H9 (cell line): Measurements from ENCODE around the gene WDR37. TPM values are rescaled to one million over a fixed set of nuclear protein-coding genes. Genes with fewer than 3 reads are reported as not detected.

Source experiments
- DNase-seq: peaks from one replicate; pipeline ENCODE4 v3.0.0-alpha.2; 2017
- H2AFZ ChIP-seq: one replicate; pipeline ENCODE4 v1.6.1; 2013; ENCODE audit warnings: mild to moderate bottlenecking, low read length, control low read depth, moderate library complexity
- H2AK5ac ChIP-seq: 2 replicates; pipeline ENCODE4 v1.6.1; 2013; ENCODE audit warnings: low read length, control low read depth, mixed read lengths; ENCODE audit not compliant: insufficient read length
- H2BK120ac ChIP-seq: one replicate; pipeline ENCODE4 v1.6.1; 2013; ENCODE audit warnings: low read depth, mild to moderate bottlenecking, low read length, control low read depth, inconsistent platforms; ENCODE audit not compliant: poor library complexity, severe bottlenecking
- H2BK12ac ChIP-seq: 2 replicates; pipeline ENCODE4 v1.6.1; 2013; ENCODE audit warnings: low read length, control low read depth, mixed read lengths, low read depth; ENCODE audit not compliant: insufficient read length
- H2BK15ac ChIP-seq: 2 replicates; pipeline ENCODE4 v1.6.1; 2013; ENCODE audit warnings: low read depth, low read length, control low read depth
- H2BK20ac ChIP-seq: one replicate; pipeline ENCODE4 v1.6.1; 2013; ENCODE audit warnings: low read depth, mild to moderate bottlenecking, low read length, control low read depth, inconsistent platforms; ENCODE audit not compliant: poor library complexity, severe bottlenecking
- H2BK5ac ChIP-seq: 2 replicates; pipeline ENCODE4 v1.6.1; 2013; ENCODE audit warnings: low read length, control low read depth, mixed read lengths; ENCODE audit not compliant: insufficient read length
- H3K14ac ChIP-seq: 2 replicates; pipeline ENCODE4 v1.6.1; 2013; ENCODE audit warnings: low read length, control low read depth; ENCODE audit not compliant: insufficient read depth
- H3K18ac ChIP-seq: 2 replicates; pipeline ENCODE4 v1.6.1; 2013; ENCODE audit warnings: low read depth, mild to moderate bottlenecking, mixed read lengths, low read length, control low read depth; ENCODE audit not compliant: insufficient read length
- H3K23ac ChIP-seq: 2 replicates; pipeline ENCODE4 v1.6.1; 2013; ENCODE audit warnings: low read length, control low read depth, mixed read lengths, low read depth; ENCODE audit not compliant: insufficient read length
- H3K23me2 ChIP-seq: 2 replicates; pipeline ENCODE4 v1.6.1; 2013; ENCODE audit warnings: low read depth, mild to moderate bottlenecking, mixed read lengths, low read length, control low read depth; ENCODE audit not compliant: insufficient read length, poor library complexity, severe bottlenecking
- H3K27ac ChIP-seq: 2 replicates; pipeline ENCODE4 v1.5.1; 2013; ENCODE audit warnings: low read length, control low read depth, mixed read lengths, low read depth; ENCODE audit not compliant: insufficient read length
- H3K27me3 ChIP-seq: 2 replicates; pipeline ENCODE4 v1.6.1; 2013; ENCODE audit warnings: low read length, control low read depth, inconsistent platforms; ENCODE audit not compliant: insufficient read depth
- H3K4ac ChIP-seq: 2 replicates; pipeline ENCODE4 v1.6.1; 2013; ENCODE audit warnings: low read depth, mild to moderate bottlenecking, control low read depth, inconsistent platforms, low read length, moderate library complexity
- H3K4me1 ChIP-seq: 2 replicates; pipeline ENCODE4 v1.6.1; 2013; ENCODE audit warnings: low read length, control low read depth, inconsistent platforms; ENCODE audit not compliant: insufficient read depth
- H3K4me2 ChIP-seq: 2 replicates; pipeline ENCODE4 v1.6.1; 2013; ENCODE audit warnings: low read length, control low read depth, mixed read lengths; ENCODE audit not compliant: insufficient read length, insufficient read depth
- H3K56ac ChIP-seq: 2 replicates; pipeline ENCODE4 v1.6.1; 2013; ENCODE audit warnings: low read depth, mild to moderate bottlenecking, mixed read lengths, low read length, control low read depth; ENCODE audit not compliant: insufficient read length
- H3K79me1 ChIP-seq: 2 replicates; pipeline ENCODE4 v1.6.1; 2013; ENCODE audit warnings: low read depth, mild to moderate bottlenecking, moderate library complexity, low read length, control low read depth, inconsistent platforms; ENCODE audit not compliant: insufficient read depth, poor library complexity, severe bottlenecking
- H3K79me2 ChIP-seq: 2 replicates; pipeline ENCODE4 v1.6.1; 2013; ENCODE audit warnings: low read length, control low read depth, inconsistent platforms; ENCODE audit not compliant: insufficient read depth
- H3K9ac ChIP-seq: 2 replicates; pipeline ENCODE4 v1.6.1; 2013; ENCODE audit warnings: low read length, control low read depth, mixed read lengths; ENCODE audit not compliant: insufficient read length; ENCODE audit errors: extremely low read depth
- H3K9me3 ChIP-seq: one replicate; pipeline ENCODE4 v1.6.1; 2013; ENCODE audit warnings: low read depth, low read length, inconsistent platforms; ENCODE audit not compliant: control insufficient read depth
- H3T11ph ChIP-seq: one replicate; pipeline ENCODE4 v1.6.1; 2013; ENCODE audit warnings: mild to moderate bottlenecking, low read length, control low read depth, inconsistent platforms
- H4K20me1 ChIP-seq: one replicate; pipeline ENCODE4 v1.6.1; 2013; ENCODE audit not compliant: control insufficient read depth, insufficient read length, insufficient read depth
- H4K5ac ChIP-seq: 2 replicates; pipeline ENCODE4 v1.6.1; 2013; ENCODE audit warnings: low read depth, mild to moderate bottlenecking, mixed read lengths, low read length, control low read depth; ENCODE audit not compliant: insufficient read length
- H4K8ac ChIP-seq: replicated peaks from 2 replicates; pipeline ENCODE4 v1.6.1; 2013; ENCODE audit warnings: low read length, control low read depth, mixed read lengths, low read depth; ENCODE audit not compliant: insufficient read length
- H4K91ac ChIP-seq: 2 replicates; pipeline ENCODE4 v1.6.1; 2013; ENCODE audit warnings: low read depth, mild to moderate bottlenecking, moderate library complexity, mixed read lengths, low read length, control low read depth; ENCODE audit not compliant: insufficient read length
- H3K27ac Mint-ChIP-seq, 3 experiments: 2 replicates in 2 of 3; 3 replicates in 1 of 3; pipeline ENCODE4 v1.8.0; 2020 to 2021; ENCODE audit warnings: mixed read lengths in 3 of 3, mild to moderate bottlenecking in 1 of 3, moderate library complexity in 1 of 3
- H3K27me3 Mint-ChIP-seq: 2 replicates; pipeline ENCODE4 v1.8.0; 2021; ENCODE audit warnings: low read depth, mild to moderate bottlenecking, moderate library complexity, mixed read lengths
- H3K36me3 Mint-ChIP-seq, 3 experiments: 2 replicates in 2 of 3; 3 replicates in 1 of 3; pipeline ENCODE4 v1.8.0; 2020 to 2021; ENCODE audit warnings: low read depth in 3 of 3, mixed read lengths in 3 of 3; ENCODE audit not compliant: insufficient read depth in 1 of 3
- H3K4me1 Mint-ChIP-seq, 2 experiments: 2 replicates each; pipeline ENCODE4 v1.8.0; 2020; ENCODE audit warnings: mixed read lengths in 2 of 2
- H3K4me3 Mint-ChIP-seq, 2 experiments: 2 replicates in 1 of 2; 3 replicates in 1 of 2; pipeline ENCODE4 v1.8.0; 2020 to 2021; ENCODE audit warnings: mild to moderate bottlenecking in 2 of 2, mixed read lengths in 2 of 2, moderate library complexity in 1 of 2
- H3K9me3 Mint-ChIP-seq, 2 experiments: 2 replicates in 1 of 2; 3 replicates in 1 of 2; pipeline ENCODE4 v1.8.0; 2020; ENCODE audit warnings: mild to moderate bottlenecking in 2 of 2, mixed read lengths in 2 of 2, moderate library complexity in 1 of 2
- WGBS: extraction: QIAGEN DNeasy Blood & Tissue Kit; methylation state at CpG from one replicate; pipeline ENCODE4 v1.1.7; 2013; ENCODE audit warnings: missing lambda C conversion rate, low lambda C conversion rate, mixed read lengths; ENCODE audit not compliant: insufficient read length; ENCODE audit errors: extremely low coverage; 5-methylcytosine and 5-hydroxymethylcytosine counted together
- total RNA-seq: library from RNA; stranded (reverse); gene quantifications from 2 replicates; pipeline ENCODE4 v1.2.1, GENCODE V29; 2021
- TF ChIP-seq, protein P1 (sequence below): fragments of 200-600 bp; sonication (generic); conservative IDR thresholded peaks from 3 replicates; pipeline ENCODE4 v1.8.0; 2021; ENCODE audit warnings: antibody characterized with exemption, mild to moderate bottlenecking

WDR37 gene
- total RNA-seq, 1 experiment from 2014 or later: 13.1 TPM

GRCh38 chr10:1102416-1102815, 46.2 kb downstream of the WDR37 start:
- no peaks in the 10 kb centered on the region for H4K20me1 ChIP-seq
- no peak overlapping the region for H3K14ac ChIP-seq
- H3T11ph ChIP-seq: no peak overlapping the region
- Mint-ChIP-seq H3K36me3 (peaks cover 24 to 56% (median 38%) of the 10 kb centered on the region in 3 experiments; a peak in 6 of 7 replicates), H3K9me3 (no peaks in the 10 kb centered on the region), H3K27ac (peak overlapping the region in 1 of 3 experiments; percentile 86; a peak in 2 of 7 replicates), H3K4me1 (peaks cover 8 to 17% of the 10 kb centered on the region in 2 experiments; a peak in 3 of 4 replicates), H3K27me3 (no peaks in the 10 kb centered on the region), H3K4me3 (no peak overlapping the region)
- no peak overlapping the region for H3K9ac ChIP-seq
- no peak overlapping the region for H2AFZ ChIP-seq
- no peak for DNase-seq
- H2BK12ac ChIP-seq: no peak overlapping the region
- peak overlapping the region; percentile 71 for H4K8ac ChIP-seq
- no peak overlapping the region for H4K5ac ChIP-seq
- H2BK20ac ChIP-seq: no peak overlapping the region
- H3K79me1 ChIP-seq: no peaks in the 10 kb centered on the region
- H2BK5ac ChIP-seq: no peak overlapping the region
- H2BK120ac ChIP-seq: no peak overlapping the region
- H3K4me2 ChIP-seq: no peak overlapping the region
- no peak overlapping the region for H3K18ac ChIP-seq
- no CpG with 5 or more reads among the region's 7 CpGs for WGBS
- no peak overlapping the region for H2AK5ac ChIP-seq
- H3K79me2 ChIP-seq: no peaks in the 10 kb centered on the region
- H3K23ac ChIP-seq: no peak overlapping the region
- no peaks in the 10 kb centered on the region for H3K27me3 ChIP-seq
- no peak overlapping the region for H3K56ac ChIP-seq
- H4K91ac ChIP-seq: no peak overlapping the region
- TF ChIP-seq, protein P1, sequence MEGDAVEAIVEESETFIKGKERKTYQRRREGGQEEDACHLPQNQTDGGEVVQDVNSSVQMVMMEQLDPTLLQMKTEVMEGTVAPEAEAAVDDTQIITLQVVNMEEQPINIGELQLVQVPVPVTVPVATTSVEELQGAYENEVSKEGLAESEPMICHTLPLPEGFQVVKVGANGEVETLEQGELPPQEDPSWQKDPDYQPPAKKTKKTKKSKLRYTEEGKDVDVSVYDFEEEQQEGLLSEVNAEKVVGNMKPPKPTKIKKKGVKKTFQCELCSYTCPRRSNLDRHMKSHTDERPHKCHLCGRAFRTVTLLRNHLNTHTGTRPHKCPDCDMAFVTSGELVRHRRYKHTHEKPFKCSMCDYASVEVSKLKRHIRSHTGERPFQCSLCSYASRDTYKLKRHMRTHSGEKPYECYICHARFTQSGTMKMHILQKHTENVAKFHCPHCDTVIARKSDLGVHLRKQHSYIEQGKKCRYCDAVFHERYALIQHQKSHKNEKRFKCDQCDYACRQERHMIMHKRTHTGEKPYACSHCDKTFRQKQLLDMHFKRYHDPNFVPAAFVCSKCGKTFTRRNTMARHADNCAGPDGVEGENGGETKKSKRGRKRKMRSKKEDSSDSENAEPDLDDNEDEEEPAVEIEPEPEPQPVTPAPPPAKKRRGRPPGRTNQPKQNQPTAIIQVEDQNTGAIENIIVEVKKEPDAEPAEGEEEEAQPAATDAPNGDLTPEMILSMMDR: no peak
- no peaks in the 10 kb centered on the region for H3K4me1 ChIP-seq
- H3K4ac ChIP-seq: no peak overlapping the region
- no peaks in the 10 kb centered on the region for H3K23me2 ChIP-seq
- no peaks in the 10 kb centered on the region for H3K9me3 ChIP-seq
- no peak overlapping the region for H3K27ac ChIP-seq
- no peak overlapping the region for H2BK15ac ChIP-seq
